ENCODE data around the gene KCNA10. TPM values are rescaled to one million over a fixed set of nuclear protein-coding genes. Genes with fewer than 3 reads are reported as not detected.

Gene KCNA10
- total and polyA plus RNA-seq, 4 donors: not detected

DNA sequence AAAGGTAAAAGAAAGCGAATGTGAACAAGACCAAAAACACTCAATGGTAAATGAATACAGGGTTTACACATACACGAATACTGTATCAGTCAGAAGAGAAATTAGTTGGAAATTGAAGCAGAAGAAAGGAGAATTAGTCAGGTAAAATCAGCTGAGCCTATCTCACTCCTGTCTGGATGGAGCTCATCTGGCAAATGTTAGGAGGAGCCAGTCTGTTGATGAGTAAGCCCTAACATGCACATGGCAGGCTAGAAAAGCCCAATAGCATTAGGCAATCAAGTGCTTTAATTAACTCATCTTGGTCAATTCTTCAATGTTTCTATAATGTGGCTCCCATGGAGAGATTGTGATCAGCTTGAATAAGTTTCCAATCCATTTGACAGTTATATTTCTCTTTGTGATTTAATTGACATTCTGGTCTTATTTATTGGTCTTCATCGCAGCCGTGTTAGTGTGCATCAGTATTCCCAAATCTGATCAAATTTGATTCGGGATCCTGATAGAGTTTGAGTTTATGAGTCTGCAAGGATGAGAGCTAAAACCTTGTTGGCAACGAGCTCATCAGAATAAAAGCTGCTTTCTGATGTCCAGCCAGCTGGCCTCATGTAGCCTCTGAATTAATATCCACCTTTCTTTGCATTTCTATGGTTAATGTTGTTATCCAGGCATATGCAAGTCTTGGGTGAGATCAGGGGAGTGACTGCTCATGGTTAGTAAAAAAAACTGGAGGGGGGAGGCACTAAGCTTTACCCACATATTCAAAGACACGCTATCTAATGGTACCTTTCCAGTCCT lies 22.1 kb upstream of the KCNA10 start:
- H3K9ac ChIP-seq (ENCODE audit: insufficient read depth in 1 of 2, low read length in 2 of 2): no peak overlapping the region
- peaks cover 0 to 3% (median 0%) of the 10 kb centered on the region in 4 donors for H3K9me3 ChIP-seq (ENCODE audit: control insufficient read depth in 4 of 4, insufficient read depth in 3 of 4, low read length in 3 of 4)
- H3K4me3 ChIP-seq: no peak overlapping the region
- DNase-seq: no peak
- H3K4me1 ChIP-seq (ENCODE audit: control insufficient read depth in 5 of 5, insufficient read depth in 5 of 5, low read length in 5 of 5): peaks cover 0 to 2% (median 0%) of the 10 kb centered on the region in 5 donors
- H3K27ac ChIP-seq (ENCODE audit: low read depth in 1 of 2, low read length in 1 of 2): no peak overlapping the region
- no peak for ATAC-seq (ENCODE audit: insufficient read depth, low FRiP score)
- H3K27me3 ChIP-seq (ENCODE audit: control insufficient read depth in 3 of 3, insufficient read depth in 3 of 3, low read length in 2 of 3): peaks cover 0 to 4% (median 3%) of the 10 kb centered on the region in 3 donors
- TF ChIP-seq, protein P1, sequence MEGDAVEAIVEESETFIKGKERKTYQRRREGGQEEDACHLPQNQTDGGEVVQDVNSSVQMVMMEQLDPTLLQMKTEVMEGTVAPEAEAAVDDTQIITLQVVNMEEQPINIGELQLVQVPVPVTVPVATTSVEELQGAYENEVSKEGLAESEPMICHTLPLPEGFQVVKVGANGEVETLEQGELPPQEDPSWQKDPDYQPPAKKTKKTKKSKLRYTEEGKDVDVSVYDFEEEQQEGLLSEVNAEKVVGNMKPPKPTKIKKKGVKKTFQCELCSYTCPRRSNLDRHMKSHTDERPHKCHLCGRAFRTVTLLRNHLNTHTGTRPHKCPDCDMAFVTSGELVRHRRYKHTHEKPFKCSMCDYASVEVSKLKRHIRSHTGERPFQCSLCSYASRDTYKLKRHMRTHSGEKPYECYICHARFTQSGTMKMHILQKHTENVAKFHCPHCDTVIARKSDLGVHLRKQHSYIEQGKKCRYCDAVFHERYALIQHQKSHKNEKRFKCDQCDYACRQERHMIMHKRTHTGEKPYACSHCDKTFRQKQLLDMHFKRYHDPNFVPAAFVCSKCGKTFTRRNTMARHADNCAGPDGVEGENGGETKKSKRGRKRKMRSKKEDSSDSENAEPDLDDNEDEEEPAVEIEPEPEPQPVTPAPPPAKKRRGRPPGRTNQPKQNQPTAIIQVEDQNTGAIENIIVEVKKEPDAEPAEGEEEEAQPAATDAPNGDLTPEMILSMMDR (IDR thresholded peaks at IDR 0.05; ENCODE audit: control extremely low read depth, extremely low read depth): no peak
- WGBS, 2 donors: 54 to 80% methylated on average over 7 of the region's 7 CpGs
- H3K36me3 ChIP-seq (ENCODE audit: control insufficient read depth in 4 of 4, insufficient read depth in 4 of 4, low read length in 4 of 4): no peaks in the 10 kb centered on the region

DNA sequence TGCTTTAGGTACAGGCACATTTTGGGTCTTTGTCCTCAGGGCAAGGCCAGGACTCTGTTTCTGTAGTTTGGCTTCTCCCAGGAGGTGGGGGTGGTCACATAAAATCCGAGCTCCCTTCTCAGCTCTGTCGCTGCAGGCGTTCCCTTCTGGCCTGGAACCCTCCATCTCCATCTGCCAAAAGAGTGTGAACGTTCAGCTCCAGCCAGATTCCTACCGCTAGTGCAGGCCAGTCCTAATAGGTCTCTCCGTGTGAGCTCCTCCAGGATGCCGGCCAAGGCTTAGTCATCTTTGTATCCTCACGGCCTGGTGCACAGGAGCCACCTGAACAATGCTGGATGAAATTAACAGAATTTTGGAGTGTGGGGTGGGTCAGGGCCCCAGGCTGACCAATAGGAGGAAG lies 19.9 kb upstream of the KCNA10 start:
- WGBS, 2 donors: 70 to 77% methylated on average over 8 of the region's 8 CpGs
- Histone ChIP-seq H3K27me3 (ENCODE audit: control insufficient read depth in 3 of 3, insufficient read depth in 3 of 3, low read length in 2 of 3) (peaks cover 0 to 4% (median 3%) of the 10 kb centered on the region in 3 donors), H3K9me3 (ENCODE audit: control insufficient read depth in 4 of 4, insufficient read depth in 3 of 4, low read length in 3 of 4) (peaks cover 0 to 3% (median 0%) of the 10 kb centered on the region in 4 donors), H3K4me1 (ENCODE audit: control insufficient read depth in 5 of 5, insufficient read depth in 5 of 5, low read length in 5 of 5) (peaks cover 0 to 2% (median 0%) of the 10 kb centered on the region in 5 donors), H3K9ac (ENCODE audit: insufficient read depth in 1 of 2, low read length in 2 of 2) (no peak overlapping the region), H3K4me3 (no peak overlapping the region), H3K36me3 (ENCODE audit: control insufficient read depth in 4 of 4, insufficient read depth in 4 of 4, low read length in 4 of 4) (no peaks in the 10 kb centered on the region), H3K27ac (ENCODE audit: low read depth in 1 of 2, low read length in 1 of 2) (no peak overlapping the region)
- ATAC-seq (ENCODE audit: insufficient read depth, low FRiP score) (no peak), DNase-seq (no peak)
- TF ChIP-seq, protein P1 (IDR thresholded peaks at IDR 0.05; ENCODE audit: control extremely low read depth, extremely low read depth): no peak

DNA sequence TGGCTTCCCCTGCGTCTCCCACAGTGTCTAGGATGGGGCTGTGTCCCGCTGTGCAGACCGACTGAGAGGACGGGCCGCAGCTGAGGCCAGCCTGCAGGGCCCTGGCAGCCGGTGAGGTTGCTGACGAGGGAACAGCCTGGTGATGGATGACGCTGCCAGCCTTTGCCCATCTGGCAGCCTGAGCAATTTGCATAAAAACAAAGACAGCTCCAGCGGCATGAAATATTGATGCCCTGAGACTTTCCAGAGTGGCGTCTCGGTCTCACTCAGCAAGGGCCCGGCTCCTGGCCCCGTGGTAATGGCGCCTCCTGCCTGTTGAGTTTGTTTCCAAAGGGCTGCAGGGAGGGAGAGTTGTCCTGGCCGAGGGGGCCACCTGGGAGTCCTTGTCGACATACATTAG lies 19.1 kb upstream of the KCNA10 start:
- no peak for DNase-seq
- 74 to 80% methylated on average over 16 of the region's 16 CpGs for WGBS, 2 donors

More for the DNA sequence above, 19.1 kb upstream of the KCNA10 start:
- H3K27ac ChIP-seq (ENCODE audit: low read depth in 1 of 2, low read length in 1 of 2): no peak overlapping the region
- TF ChIP-seq, protein P1 (IDR thresholded peaks at IDR 0.05; ENCODE audit: control extremely low read depth, extremely low read depth): no peak
- no peaks in the 10 kb centered on the region for H3K36me3 ChIP-seq (ENCODE audit: control insufficient read depth in 4 of 4, insufficient read depth in 4 of 4, low read length in 4 of 4)
- no peaks in the 10 kb centered on the region for H3K9me3 ChIP-seq (ENCODE audit: control insufficient read depth in 4 of 4, insufficient read depth in 3 of 4, low read length in 3 of 4)
- no peak overlapping the region for H3K4me3 ChIP-seq
- ATAC-seq (ENCODE audit: insufficient read depth, low FRiP score): no peak
- H3K9ac ChIP-seq (ENCODE audit: insufficient read depth in 1 of 2, low read length in 2 of 2): no peak overlapping the region
- H3K4me1 ChIP-seq (ENCODE audit: control insufficient read depth in 5 of 5, insufficient read depth in 5 of 5, low read length in 5 of 5): peaks cover 0 to 2% (median 0%) of the 10 kb centered on the region in 5 donors
- peaks cover 0 to 3% (median 0%) of the 10 kb centered on the region in 3 donors for H3K27me3 ChIP-seq (ENCODE audit: control insufficient read depth in 3 of 3, insufficient read depth in 3 of 3, low read length in 2 of 3)
